Testis (tissue), 2 donors: ENCODE data around the gene PAX7.

ENCODE experiments used
- POLR2A ChIP-seq: fragments of 450-650 bp; IDR thresholded peaks from one replicate; pipeline ENCODE4 v1.6.1; 2017; ENCODE audit warnings: antibody characterized with exemption, mild to moderate bottlenecking, moderate library complexity
- TF ChIP-seq, protein P1 (sequence below), 3 experiments: fragments of 450-650 bp in 2 of 3; fragments of 200-600 bp in 1 of 3; sonication (generic) in 1 of 3; IDR thresholded peaks; one replicate each; pipeline ENCODE4 v1.5.1; 2016 to 2019; ENCODE audit warnings: antibody characterized with exemption in 3 of 3, mild to moderate bottlenecking in 2 of 3, moderate library complexity in 1 of 3

DNA sequence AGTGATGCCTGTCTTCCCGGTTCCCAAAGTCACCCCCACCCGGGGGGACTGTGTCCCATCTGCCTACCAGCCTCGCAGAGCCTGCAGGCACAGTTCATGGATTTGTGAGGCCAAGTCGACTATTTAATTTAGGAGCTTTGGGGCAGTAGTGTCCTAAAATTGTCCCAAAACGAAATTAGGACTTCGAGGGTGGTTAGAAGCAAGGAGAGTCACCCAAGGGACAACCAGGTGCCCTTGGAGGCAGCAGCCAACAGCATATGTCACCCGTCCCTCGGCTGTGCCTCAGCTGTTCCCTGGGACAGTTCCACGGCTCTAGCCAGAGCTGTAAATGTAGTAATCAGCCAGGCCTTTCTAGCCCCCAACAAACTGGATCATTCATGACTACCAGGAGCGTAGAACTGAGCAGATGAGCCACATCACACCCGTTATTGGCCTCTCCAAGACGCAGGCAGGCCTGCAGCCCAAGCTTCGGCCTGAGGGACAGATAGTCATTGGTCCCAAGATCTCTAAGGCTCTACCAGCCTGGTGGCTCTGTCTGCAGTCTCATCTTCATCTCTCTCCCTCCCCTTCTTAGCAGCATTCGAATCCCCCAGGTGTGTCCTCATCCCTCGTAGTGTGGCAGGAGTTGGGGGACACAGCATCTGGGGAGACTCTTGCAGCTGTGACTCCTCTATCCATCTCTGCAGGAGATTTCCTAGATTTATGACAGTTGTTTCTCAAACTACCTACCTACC lies 2.9 kb downstream of the PAX7 start:
- TF ChIP-seq, protein P1, sequence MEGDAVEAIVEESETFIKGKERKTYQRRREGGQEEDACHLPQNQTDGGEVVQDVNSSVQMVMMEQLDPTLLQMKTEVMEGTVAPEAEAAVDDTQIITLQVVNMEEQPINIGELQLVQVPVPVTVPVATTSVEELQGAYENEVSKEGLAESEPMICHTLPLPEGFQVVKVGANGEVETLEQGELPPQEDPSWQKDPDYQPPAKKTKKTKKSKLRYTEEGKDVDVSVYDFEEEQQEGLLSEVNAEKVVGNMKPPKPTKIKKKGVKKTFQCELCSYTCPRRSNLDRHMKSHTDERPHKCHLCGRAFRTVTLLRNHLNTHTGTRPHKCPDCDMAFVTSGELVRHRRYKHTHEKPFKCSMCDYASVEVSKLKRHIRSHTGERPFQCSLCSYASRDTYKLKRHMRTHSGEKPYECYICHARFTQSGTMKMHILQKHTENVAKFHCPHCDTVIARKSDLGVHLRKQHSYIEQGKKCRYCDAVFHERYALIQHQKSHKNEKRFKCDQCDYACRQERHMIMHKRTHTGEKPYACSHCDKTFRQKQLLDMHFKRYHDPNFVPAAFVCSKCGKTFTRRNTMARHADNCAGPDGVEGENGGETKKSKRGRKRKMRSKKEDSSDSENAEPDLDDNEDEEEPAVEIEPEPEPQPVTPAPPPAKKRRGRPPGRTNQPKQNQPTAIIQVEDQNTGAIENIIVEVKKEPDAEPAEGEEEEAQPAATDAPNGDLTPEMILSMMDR (IDR thresholded peaks at IDR 0.05) = no peak
- TF ChIP-seq POLR2A = no peak
